ENCODE data around the gene CD63. TPM values are rescaled to one million over a fixed set of nuclear protein-coding genes. Genes with fewer than 3 reads are reported as not detected.

Gene CD63
- total RNA-seq, 4 donors from 2014 or later, result 144 to 349 (median 264) TPM

DNA sequence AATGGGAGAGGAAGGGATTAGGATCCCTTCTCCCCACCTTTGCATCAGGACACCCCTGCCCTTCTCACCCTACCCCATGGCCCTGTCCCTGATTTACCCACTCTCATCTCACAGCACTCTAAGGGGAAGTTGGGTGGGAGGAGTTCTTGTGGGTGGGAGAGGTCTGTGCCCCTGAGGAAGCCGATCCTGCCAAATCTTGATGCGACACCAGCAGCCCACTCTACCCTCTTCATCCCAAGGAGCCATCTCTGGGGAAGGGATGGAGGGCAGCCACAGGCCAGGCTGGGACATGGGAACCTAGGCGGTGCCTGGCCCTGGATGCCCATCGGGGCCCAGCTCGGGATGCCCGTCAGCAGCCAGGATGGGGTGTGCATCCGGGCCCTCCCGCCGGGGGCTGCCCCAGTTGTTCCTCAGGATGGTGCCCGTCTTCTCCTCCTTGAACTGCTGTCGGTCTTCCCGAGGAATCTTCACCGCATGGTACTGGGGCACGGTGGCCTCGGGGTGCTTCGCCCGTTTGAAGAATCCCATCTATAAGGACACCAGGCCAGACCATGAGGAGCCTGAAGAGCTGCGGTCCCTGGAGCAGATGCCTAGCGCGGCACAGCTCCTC, 43.9 kb downstream of the CD63 start:
- DNase-seq, result no peak
- H3K4me1 ChIP-seq, result peaks cover 6 to 15% (median 10%) of the 10 kb centered on the region in 3 donors
- H3K4me3 ChIP-seq, result no peak overlapping the region
- peaks cover 0 to 5% (median 0%) of the 10 kb centered on the region in 3 donors for H3K36me3 ChIP-seq
- H3K9me3 ChIP-seq, result no peaks in the 10 kb centered on the region
- intact Hi-C loops (cut with DNase I), result no loop called here
- no peak for TF ChIP-seq POLR2A (IDR thresholded peaks at IDR 0.05)
- TF ChIP-seq, protein P1, sequence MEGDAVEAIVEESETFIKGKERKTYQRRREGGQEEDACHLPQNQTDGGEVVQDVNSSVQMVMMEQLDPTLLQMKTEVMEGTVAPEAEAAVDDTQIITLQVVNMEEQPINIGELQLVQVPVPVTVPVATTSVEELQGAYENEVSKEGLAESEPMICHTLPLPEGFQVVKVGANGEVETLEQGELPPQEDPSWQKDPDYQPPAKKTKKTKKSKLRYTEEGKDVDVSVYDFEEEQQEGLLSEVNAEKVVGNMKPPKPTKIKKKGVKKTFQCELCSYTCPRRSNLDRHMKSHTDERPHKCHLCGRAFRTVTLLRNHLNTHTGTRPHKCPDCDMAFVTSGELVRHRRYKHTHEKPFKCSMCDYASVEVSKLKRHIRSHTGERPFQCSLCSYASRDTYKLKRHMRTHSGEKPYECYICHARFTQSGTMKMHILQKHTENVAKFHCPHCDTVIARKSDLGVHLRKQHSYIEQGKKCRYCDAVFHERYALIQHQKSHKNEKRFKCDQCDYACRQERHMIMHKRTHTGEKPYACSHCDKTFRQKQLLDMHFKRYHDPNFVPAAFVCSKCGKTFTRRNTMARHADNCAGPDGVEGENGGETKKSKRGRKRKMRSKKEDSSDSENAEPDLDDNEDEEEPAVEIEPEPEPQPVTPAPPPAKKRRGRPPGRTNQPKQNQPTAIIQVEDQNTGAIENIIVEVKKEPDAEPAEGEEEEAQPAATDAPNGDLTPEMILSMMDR (IDR thresholded peaks at IDR 0.05), result no peak
- peaks cover 0 to 12% (median 0%) of the 10 kb centered on the region in 4 donors for H3K27me3 ChIP-seq
- no peak overlapping the region for H3K27ac ChIP-seq
- 89% methylated on average over 5 to 10 of the region's 20 CpGs for WGBS, 2 donors

DNA sequence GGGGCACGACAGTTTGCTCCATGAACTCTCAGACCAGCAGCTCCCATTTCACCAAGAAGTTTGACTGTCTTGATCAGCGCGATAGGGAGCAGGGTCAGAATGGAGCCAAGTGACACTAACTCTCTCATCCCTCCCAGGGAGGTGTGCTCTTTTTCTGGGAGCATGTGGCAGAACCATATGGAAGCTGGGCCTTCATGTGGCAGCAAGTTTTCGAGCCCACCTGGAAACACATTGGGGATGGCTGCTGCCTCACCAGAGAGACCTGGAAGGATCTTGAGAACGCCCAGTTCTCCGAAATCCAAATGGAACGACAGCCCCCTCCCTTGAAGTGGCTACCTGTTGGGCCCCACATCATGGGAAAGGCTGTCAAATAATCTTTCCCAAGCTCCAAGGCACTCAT, 45.1 kb downstream of the CD63 start:
- H3K9me3 ChIP-seq, result no peaks in the 10 kb centered on the region
- H3K27ac ChIP-seq, result no peak overlapping the region
- no peak for DNase-seq
- WGBS, 2 donors, result 87 to 96% methylated on average over 7 of the region's 7 CpGs
- H3K4me1 ChIP-seq, result peaks cover 6 to 15% (median 10%) of the 10 kb centered on the region in 3 donors
- H3K27me3 ChIP-seq, result peaks cover 0 to 12% (median 0%) of the 10 kb centered on the region in 4 donors
- H3K4me3 ChIP-seq, result no peak overlapping the region
- TF ChIP-seq, protein P1 (IDR thresholded peaks at IDR 0.05), result no peak
- no peak for TF ChIP-seq POLR2A (IDR thresholded peaks at IDR 0.05)
- intact Hi-C loops (cut with DNase I), result no loop called here
- H3K36me3 ChIP-seq, result peaks cover 0 to 5% (median 0%) of the 10 kb centered on the region in 3 donors

DNA sequence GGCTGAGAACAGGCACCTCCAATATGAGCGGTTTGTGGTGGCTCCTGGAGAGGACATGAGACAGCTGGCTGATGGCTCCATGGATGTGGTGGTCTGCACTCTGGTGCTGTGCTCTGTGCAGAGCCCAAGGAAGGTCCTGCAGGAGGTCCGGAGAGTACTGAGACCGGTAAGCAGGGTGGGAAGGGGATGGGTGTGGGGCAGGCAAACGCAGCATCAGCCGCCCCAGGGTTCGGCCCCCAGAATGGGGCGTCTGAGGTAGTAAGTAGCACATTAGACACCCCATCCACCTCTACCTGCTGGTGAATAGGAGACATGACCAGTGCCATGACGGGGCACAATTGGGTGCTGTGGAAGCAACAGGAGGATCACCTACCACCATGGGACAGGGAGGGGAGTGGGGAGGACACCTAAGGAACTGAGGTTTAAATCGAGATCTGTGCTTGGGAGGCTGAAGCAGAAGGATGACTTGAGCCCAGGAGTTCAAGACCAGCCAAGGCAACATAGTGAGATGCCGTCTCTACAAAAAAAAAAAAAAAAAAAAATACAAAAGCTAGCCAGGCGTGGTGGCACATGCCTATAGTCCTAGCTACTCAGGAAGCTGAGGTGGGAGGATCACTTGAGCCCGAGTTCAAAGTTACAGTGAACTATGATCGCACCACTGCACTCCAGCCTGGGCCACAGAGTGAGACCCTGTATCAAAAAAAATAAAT, 46.6 kb downstream of the CD63 start:
- Histone ChIP-seq H3K9me3 (no peaks in the 10 kb centered on the region), H3K27ac (no peak overlapping the region), H3K4me3 (peak overlapping the region in 1 of 4 donors; percentile 39), H3K36me3 (no peaks in the 10 kb centered on the region), H3K4me1 (peaks cover 6 to 15% (median 10%) of the 10 kb centered on the region in 3 donors), H3K27me3 (peaks cover 0 to 12% (median 0%) of the 10 kb centered on the region in 4 donors)
- intact Hi-C loops (cut with DNase I), result no loop called here
- DNase-seq, result no peak
- WGBS, 2 donors, result 62 to 78% methylated on average over 6 to 12 of the region's 13 CpGs
- no peak for TF ChIP-seq POLR2A (IDR thresholded peaks at IDR 0.05)
- TF ChIP-seq, protein P1 (IDR thresholded peaks at IDR 0.05), result no peak

DNA sequence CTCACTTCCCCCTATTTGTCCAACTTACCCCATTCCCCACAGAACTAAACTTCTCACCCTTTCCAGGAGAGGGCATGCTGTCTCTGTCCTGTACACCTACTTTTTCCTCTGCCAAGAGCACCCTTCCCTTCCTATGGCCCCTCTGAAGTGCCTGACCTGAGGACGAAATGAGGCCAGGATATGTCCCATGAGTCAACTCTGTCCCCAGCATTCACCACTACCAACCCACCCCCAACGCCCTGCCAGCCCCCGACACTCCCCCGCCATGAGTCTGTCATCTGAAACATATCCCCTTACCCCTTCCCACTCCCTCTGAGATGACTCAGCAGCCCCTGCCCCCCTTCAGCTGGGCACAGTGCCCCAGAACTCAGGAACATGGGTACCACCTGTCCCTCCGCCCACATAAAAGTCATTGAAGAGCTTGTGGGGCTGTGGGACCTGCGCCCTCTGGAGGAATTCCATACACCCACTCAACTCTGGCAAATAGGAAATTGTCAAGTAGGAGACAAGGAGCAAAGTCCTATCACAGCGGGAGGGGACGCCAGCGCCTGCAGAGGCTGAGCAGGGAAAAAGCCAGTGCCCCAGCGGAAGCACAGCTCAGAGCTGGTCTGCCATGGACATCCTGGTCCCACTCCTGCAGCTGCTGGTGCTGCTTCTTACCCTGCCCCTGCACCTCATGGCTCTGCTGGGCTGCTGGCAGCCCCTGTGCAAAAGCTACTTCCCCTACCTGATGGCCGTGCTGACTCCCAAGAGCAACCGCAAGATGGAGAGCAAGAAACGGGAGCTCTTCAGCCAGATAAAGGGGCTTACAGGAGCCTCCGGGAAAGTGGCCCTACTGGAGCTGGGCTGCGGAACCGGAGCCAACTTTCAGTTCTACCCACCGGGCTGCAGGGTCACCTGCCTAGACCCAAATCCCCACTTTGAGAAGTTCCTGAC, 47.4 kb downstream of the CD63 start:
- no peak for DNase-seq

More for the DNA sequence above, 47.4 kb downstream of the CD63 start:
- intact Hi-C loops (cut with DNase I), result no loop called here
- no peaks in the 10 kb centered on the region for H3K36me3 ChIP-seq
- peak overlapping the region in 1 of 4 donors; percentile 39 for H3K4me3 ChIP-seq
- peaks cover 0 to 12% (median 0%) of the 10 kb centered on the region in 4 donors for H3K27me3 ChIP-seq
- H3K27ac ChIP-seq, result no peak overlapping the region
- peaks cover 6 to 15% (median 10%) of the 10 kb centered on the region in 3 donors for H3K4me1 ChIP-seq
- 1 to 11% methylated on average over 8 of the region's 17 CpGs for WGBS, 2 donors
- no peak for TF ChIP-seq POLR2A (IDR thresholded peaks at IDR 0.05)
- TF ChIP-seq, protein P1 (IDR thresholded peaks at IDR 0.05), result peak in 1 of 6 experiments; percentile 10
- H3K9me3 ChIP-seq, result no peaks in the 10 kb centered on the region
